Caco-2 (cell line): ENCODE measurements around the gene SULT4A1. TPM values are rescaled to one million over a fixed set of nuclear protein-coding genes. Genes with fewer than 3 reads are reported as not detected.

ENCODE experiments used
- BruUV-seq: library from RNA; stranded (reverse); fragments of 400-500 nt; replicated peaks from 2 replicates; lab custom pipeline; 2021; lab: Mats Ljungman, UMichigan
- CTCF ChIA-PET: fragments of 300-600 bp; sonication (Branson Sonifier 250); formaldehyde crosslinking; loops from one replicate; lab custom pipeline; 2022; ENCODE audit warnings: antibody characterized with exemption; lab: Charles Lee
- POLR2A ChIA-PET: fragments of 300-600 bp; sonication (Branson Sonifier 250); formaldehyde crosslinking; loops from one replicate; lab custom pipeline; 2022; ENCODE audit warnings: antibody characterized with exemption; lab: Charles Lee
- DNase-seq, 2 experiments: peaks; one replicate each; pipeline versions ENCODE4 v3.0.0 to v3.0.0-alpha.2; 2020 to 2022
- H3K27me3 ChIP-seq: replicated peaks from 2 replicates; pipeline ENCODE4 v1.6.0; 2011; ENCODE audit warnings: low read length; ENCODE audit not compliant: control insufficient read depth, insufficient read depth
- H3K36me3 ChIP-seq: 2 replicates; pipeline ENCODE4 v1.5.1; 2011; ENCODE audit warnings: low read length; ENCODE audit not compliant: control insufficient read depth, insufficient read depth
- H3K4me1 ChIP-seq: fragments of 250-450 bp; sonication (Bioruptor Pico); 2 replicates; pipeline ENCODE4 v1.5.1; 2020; ENCODE audit warnings: mild to moderate bottlenecking
- H3K4me3 ChIP-seq: 2 replicates; pipeline ENCODE4 v1.5.1; 2011; ENCODE audit warnings: low read depth, mild to moderate bottlenecking, control low read depth, low read length
- H3K9me3 ChIP-seq: fragments of 250-450 bp; sonication (Bioruptor Pico); 2 replicates; pipeline ENCODE4 v1.5.1; 2020; ENCODE audit warnings: mild to moderate bottlenecking, moderate library complexity
- H3K27ac Mint-ChIP-seq: one replicate; pipeline ENCODE4 v1.8.0; 2022; ENCODE audit warnings: mixed read lengths; ENCODE audit not compliant: unreplicated experiment
- H3K27me3 Mint-ChIP-seq: one replicate; pipeline ENCODE4 v1.8.0; 2022; ENCODE audit warnings: mixed read lengths; ENCODE audit not compliant: insufficient read depth, unreplicated experiment
- H3K36me3 Mint-ChIP-seq: one replicate; pipeline ENCODE4 v1.8.0; 2022; ENCODE audit warnings: mild to moderate bottlenecking, mixed read lengths; ENCODE audit not compliant: insufficient read depth, unreplicated experiment
- H3K4me1 Mint-ChIP-seq: one replicate; pipeline ENCODE4 v1.8.0; 2022; ENCODE audit warnings: low read depth, mixed read lengths; ENCODE audit not compliant: unreplicated experiment
- H3K4me3 Mint-ChIP-seq: one replicate; pipeline ENCODE4 v1.8.0; 2022; ENCODE audit warnings: mild to moderate bottlenecking, moderate library complexity, mixed read lengths; ENCODE audit not compliant: unreplicated experiment
- H3K9me3 Mint-ChIP-seq: one replicate; pipeline ENCODE4 v1.8.0; 2022; ENCODE audit warnings: mixed read lengths; ENCODE audit not compliant: unreplicated experiment
- CTCF ChIP-seq, 2 experiments: fragments of 200-600 bp in 1 of 2; IDR thresholded peaks; 1 replicate in 1 of 2; 2 replicates in 1 of 2; pipeline versions ENCODE4 v1.5.1 to v1.8.0; 2011 to 2022; ENCODE audit warnings: antibody characterized with exemption in 1 of 2, control low read depth in 1 of 2, inconsistent platforms in 1 of 2, low read depth in 1 of 2, low read length in 1 of 2, mild to moderate bottlenecking in 1 of 2, moderate library complexity in 1 of 2; ENCODE audit not compliant: insufficient read depth in 1 of 2, severe bottlenecking in 1 of 2, unreplicated experiment in 1 of 2
- intact Hi-C: fragments of 100-400 bp; cut with micrococcal nuclease; formaldehyde crosslinking; loops from one replicate; pipeline ENCODE4 v1.10.0; 2022; ENCODE audit not compliant: unreplicated experiment
- total RNA-seq: library from RNA; stranded (reverse); gene quantifications from 2 replicates; pipeline ENCODE4 v1.2.3, GENCODE V29; 2022

SULT4A1 gene
- total RNA-seq, 1 experiment from 2014 or later: not detected

GRCh38 chr22:43789452-43789851 lies 72.9 kb downstream of the SULT4A1 start:
- ChIA-PET CTCF (no interaction called here), POLR2A (no interaction called here)
- H3K4me1 Mint-ChIP-seq: no peaks in the 10 kb centered on the region
- H3K27me3 Mint-ChIP-seq: peaks cover 2% of the 10 kb centered on the region
- H3K36me3 ChIP-seq: no peaks in the 10 kb centered on the region
- H3K9me3 ChIP-seq: peaks cover 5% of the 10 kb centered on the region; the same call in 1 of the 2 replicates
- no TSS peak for BruUV-seq
- H3K27me3 ChIP-seq: no peaks in the 10 kb centered on the region
- H3K9me3 Mint-ChIP-seq: no peaks in the 10 kb centered on the region
- no peak for TF ChIP-seq CTCF (IDR thresholded peaks at IDR 0.05; ENCODE audit: insufficient read depth in 1 of 2, low read depth in 1 of 2, low read length in 1 of 2, severe bottlenecking in 1 of 2, unreplicated experiment in 1 of 2)
- no peak for DNase-seq
- H3K36me3 Mint-ChIP-seq: no peaks in the 10 kb centered on the region
- H3K27ac Mint-ChIP-seq: no peak overlapping the region
- H3K4me3 Mint-ChIP-seq: no peak overlapping the region
- H3K4me1 ChIP-seq: no peaks in the 10 kb centered on the region
- no peak overlapping the region for H3K4me3 ChIP-seq
- intact Hi-C loops: no loop called here

DNA sequence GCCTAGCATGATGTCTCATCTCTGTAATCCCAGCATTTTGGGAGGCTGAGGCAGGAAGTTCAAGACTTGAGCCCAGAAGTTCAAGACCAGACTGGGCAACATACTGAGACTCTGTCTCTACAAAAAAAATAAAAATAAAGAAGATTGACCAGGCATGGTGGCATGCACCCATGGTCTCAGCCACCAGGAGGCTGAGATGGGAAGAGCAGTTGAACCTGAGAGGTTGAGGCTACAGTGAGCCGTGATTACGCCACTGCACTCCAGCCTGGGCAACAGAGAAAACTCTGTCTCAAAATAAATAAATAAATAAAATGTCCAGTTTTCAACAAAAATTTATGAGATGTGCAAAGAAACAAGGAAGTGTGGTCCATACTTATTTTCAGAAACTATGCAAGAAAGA lies 78.5 kb downstream of the SULT4A1 start:
- Mint-ChIP-seq H3K4me1 (no peaks in the 10 kb centered on the region), H3K4me3 (no peak overlapping the region), H3K9me3 (no peaks in the 10 kb centered on the region), H3K27ac (no peak overlapping the region), H3K27me3 (peaks cover 4% of the 10 kb centered on the region), H3K36me3 (no peaks in the 10 kb centered on the region)
- no peaks in the 10 kb centered on the region for H3K27me3 ChIP-seq
- no peaks in the 10 kb centered on the region for H3K4me1 ChIP-seq
- H3K9me3 ChIP-seq: peaks cover 5% of the 10 kb centered on the region; the same call in 1 of the 2 replicates
- POLR2A ChIA-PET: no interaction called here
- peak in 1 of 2 experiments; percentile 5 for DNase-seq
- TF ChIP-seq CTCF (IDR thresholded peaks at IDR 0.05; ENCODE audit: insufficient read depth in 1 of 2, low read depth in 1 of 2, low read length in 1 of 2, severe bottlenecking in 1 of 2, unreplicated experiment in 1 of 2): no peak
- no peaks in the 10 kb centered on the region for H3K36me3 ChIP-seq
- CTCF ChIA-PET: no interaction called here
- H3K4me3 ChIP-seq: no peak overlapping the region
- intact Hi-C loops: no loop called here
- BruUV-seq: no TSS peak

- BruUV-seq: no TSS peak
- no peak overlapping the region for H3K27ac Mint-ChIP-seq
- CTCF ChIA-PET: no interaction called here
These were observed 79.9 kb downstream of the SULT4A1 start for GRCh38 chr22:43782448-43782847.

More at GRCh38 chr22:43782448-43782847, 79.9 kb downstream of the SULT4A1 start:
- no peak for DNase-seq
- H3K4me3 ChIP-seq: no peak overlapping the region
- no peaks in the 10 kb centered on the region for H3K4me1 Mint-ChIP-seq
- no peak overlapping the region for H3K4me3 Mint-ChIP-seq
- H3K4me1 ChIP-seq: no peaks in the 10 kb centered on the region
- no peaks in the 10 kb centered on the region for H3K36me3 ChIP-seq
- H3K27me3 ChIP-seq: no peaks in the 10 kb centered on the region; the same call in 1 of the 2 replicates
- TF ChIP-seq CTCF (IDR thresholded peaks at IDR 0.05; ENCODE audit: insufficient read depth in 1 of 2, low read depth in 1 of 2, low read length in 1 of 2, severe bottlenecking in 1 of 2, unreplicated experiment in 1 of 2): no peak
- POLR2A ChIA-PET: no interaction called here
- intact Hi-C loops: no loop called here
- H3K36me3 Mint-ChIP-seq: no peaks in the 10 kb centered on the region
- peaks cover 4% of the 10 kb centered on the region for H3K27me3 Mint-ChIP-seq
- no peaks in the 10 kb centered on the region for H3K9me3 Mint-ChIP-seq
- 0 out of 2 replicates have a peak, but pooled peaks cover under 1% of the 10 kb centered on the region for H3K9me3 ChIP-seq
